ENCODE results near the gene MEGF10.

The MEGF10 gene

DNA sequence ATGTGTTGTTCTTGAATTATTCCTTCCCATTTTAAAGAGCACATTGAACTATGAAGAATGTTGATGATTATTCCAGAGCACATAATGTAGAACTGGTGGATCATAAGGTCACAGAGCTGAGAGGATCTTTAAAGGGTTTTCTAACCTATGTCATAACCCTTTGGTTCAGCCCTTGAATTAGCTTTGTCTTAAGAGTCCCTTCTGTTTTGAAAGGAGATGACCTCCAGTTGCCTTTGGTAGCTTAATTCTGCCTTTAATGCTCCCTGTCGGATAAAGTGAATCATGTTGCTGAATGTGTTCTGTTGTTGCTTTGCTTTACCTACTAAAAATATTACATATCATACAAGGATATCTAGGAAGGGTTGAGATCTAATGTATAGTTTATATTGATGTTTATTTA, 127.8 kb downstream of the MEGF10 start:
- Histone ChIP-seq H3K27me3 (ENCODE audit: insufficient read depth, low read length, poor library complexity) (peaks cover 4% of the 10 kb centered on the region), H3K27ac (ENCODE audit: low read length) (no peak overlapping the region), H3K4me2 (ENCODE audit: insufficient read depth, low read length) (no peak overlapping the region), H3K4me3 (ENCODE audit: low read depth in 1 of 2, low read length in 2 of 2) (no peak overlapping the region), H3K9ac (ENCODE audit: low read depth, low read length) (no peak overlapping the region), H3K4me1 (ENCODE audit: insufficient read depth, low read length) (no peaks in the 10 kb centered on the region), H4K20me1 (ENCODE audit: insufficient read depth, low read length) (no peaks in the 10 kb centered on the region), H3K9me3 (ENCODE audit: insufficient read depth, low read length, severe bottlenecking) (no peaks in the 10 kb centered on the region), H3K79me2 (ENCODE audit: insufficient read depth, low read length) (no peaks in the 10 kb centered on the region), H2AFZ (ENCODE audit: low read depth, low read length) (no peak overlapping the region), H3K36me3 (ENCODE audit: insufficient read depth, low read length) (no peaks in the 10 kb centered on the region)
- no peak for DNase-seq
- TF ChIP-seq EZH2 (IDR thresholded peaks at IDR 0.05; ENCODE audit: borderline replicate concordance, low read depth, low read length, severe bottlenecking): no peak
- TF ChIP-seq, protein P1, sequence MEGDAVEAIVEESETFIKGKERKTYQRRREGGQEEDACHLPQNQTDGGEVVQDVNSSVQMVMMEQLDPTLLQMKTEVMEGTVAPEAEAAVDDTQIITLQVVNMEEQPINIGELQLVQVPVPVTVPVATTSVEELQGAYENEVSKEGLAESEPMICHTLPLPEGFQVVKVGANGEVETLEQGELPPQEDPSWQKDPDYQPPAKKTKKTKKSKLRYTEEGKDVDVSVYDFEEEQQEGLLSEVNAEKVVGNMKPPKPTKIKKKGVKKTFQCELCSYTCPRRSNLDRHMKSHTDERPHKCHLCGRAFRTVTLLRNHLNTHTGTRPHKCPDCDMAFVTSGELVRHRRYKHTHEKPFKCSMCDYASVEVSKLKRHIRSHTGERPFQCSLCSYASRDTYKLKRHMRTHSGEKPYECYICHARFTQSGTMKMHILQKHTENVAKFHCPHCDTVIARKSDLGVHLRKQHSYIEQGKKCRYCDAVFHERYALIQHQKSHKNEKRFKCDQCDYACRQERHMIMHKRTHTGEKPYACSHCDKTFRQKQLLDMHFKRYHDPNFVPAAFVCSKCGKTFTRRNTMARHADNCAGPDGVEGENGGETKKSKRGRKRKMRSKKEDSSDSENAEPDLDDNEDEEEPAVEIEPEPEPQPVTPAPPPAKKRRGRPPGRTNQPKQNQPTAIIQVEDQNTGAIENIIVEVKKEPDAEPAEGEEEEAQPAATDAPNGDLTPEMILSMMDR (IDR thresholded peaks at IDR 0.05; ENCODE audit: borderline replicate concordance, extremely low read depth, low read length, poor library complexity, severe bottlenecking): no peak
- no peak for ATAC-seq (ENCODE audit: insufficient read depth, low read depth)

DNA sequence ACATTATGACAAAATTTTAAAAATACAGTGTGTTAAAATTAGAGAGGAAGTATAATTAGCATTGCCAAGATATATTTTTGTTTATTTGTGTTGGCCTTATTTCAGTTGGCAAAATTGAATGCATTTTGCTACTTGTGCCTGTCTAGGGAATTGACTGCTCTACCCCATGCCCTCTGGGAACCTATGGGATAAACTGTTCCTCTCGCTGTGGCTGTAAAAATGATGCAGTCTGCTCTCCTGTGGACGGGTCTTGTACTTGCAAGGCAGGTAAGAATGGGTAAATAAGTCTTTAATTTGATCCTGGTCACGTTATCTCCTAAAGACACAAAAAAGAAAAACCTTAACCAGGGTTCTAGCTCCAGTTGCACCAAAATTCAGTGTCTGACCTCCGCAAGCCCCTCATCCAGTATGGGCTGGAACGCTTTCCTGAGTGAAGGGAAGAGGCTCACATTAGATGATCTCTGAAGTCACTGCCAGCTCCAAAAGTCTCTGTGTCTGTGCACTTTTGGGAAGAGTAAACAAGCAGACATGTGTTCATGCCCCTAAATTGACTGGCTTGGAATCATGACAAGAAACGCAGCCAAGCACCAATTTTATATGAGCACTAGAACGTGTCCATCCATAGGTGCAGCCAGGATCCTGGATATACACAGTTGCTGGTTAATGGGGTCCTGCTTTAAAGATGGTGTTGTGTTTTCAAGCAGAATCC, 128.5 kb downstream of the MEGF10 start:
- no peaks in the 10 kb centered on the region for H3K79me2 ChIP-seq (ENCODE audit: insufficient read depth, low read length)
- no peak for TF ChIP-seq EZH2 (IDR thresholded peaks at IDR 0.05; ENCODE audit: borderline replicate concordance, low read depth, low read length, severe bottlenecking)
- TF ChIP-seq, protein P1 (IDR thresholded peaks at IDR 0.05; ENCODE audit: borderline replicate concordance, extremely low read depth, low read length, poor library complexity, severe bottlenecking): no peak
- H3K36me3 ChIP-seq (ENCODE audit: insufficient read depth, low read length): no peaks in the 10 kb centered on the region
- H3K9me3 ChIP-seq (ENCODE audit: insufficient read depth, low read length, severe bottlenecking): no peaks in the 10 kb centered on the region
- ATAC-seq (ENCODE audit: insufficient read depth, low read depth) (no peak), DNase-seq (no peak)
- H3K4me1 ChIP-seq (ENCODE audit: insufficient read depth, low read length): no peaks in the 10 kb centered on the region
- no peak overlapping the region for H3K9ac ChIP-seq (ENCODE audit: low read depth, low read length)
- no peak overlapping the region for H3K4me2 ChIP-seq (ENCODE audit: insufficient read depth, low read length)
- no peak overlapping the region for H3K4me3 ChIP-seq (ENCODE audit: low read depth in 1 of 2, low read length in 2 of 2)
- H3K27ac ChIP-seq (ENCODE audit: low read length): no peak overlapping the region
- no peaks in the 10 kb centered on the region for H4K20me1 ChIP-seq (ENCODE audit: insufficient read depth, low read length)
- H2AFZ ChIP-seq (ENCODE audit: low read depth, low read length): no peak overlapping the region
- H3K27me3 ChIP-seq (ENCODE audit: insufficient read depth, low read length, poor library complexity): peaks cover 4% of the 10 kb centered on the region

DNA sequence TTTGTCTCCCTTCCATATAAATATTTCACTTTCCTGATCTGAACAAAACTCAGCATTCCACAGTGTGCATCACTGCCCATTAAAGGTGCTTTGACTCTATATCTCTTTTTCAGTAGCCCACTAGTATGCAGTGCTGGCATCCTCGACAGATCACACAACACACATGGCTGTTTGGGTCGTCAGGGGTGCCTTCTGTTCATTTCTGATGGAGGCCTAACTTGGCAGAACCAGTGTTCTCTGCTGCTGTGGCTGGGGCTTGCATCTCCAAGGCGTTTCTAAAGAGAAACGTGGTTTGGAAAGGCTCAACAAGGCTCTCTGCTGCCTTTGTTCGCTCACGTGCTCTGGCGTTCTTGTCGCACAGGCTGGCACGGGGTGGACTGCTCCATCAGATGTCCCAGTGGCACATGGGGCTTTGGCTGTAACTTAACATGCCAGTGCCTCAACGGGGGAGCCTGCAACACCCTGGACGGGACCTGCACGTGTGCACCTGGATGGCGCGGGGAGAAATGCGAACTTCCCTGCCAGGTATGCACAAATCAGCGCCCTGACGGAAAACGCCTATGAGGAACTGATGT, 129.2 kb downstream of the MEGF10 start:
- Histone ChIP-seq H3K9me3 (ENCODE audit: insufficient read depth, low read length, severe bottlenecking) (no peaks in the 10 kb centered on the region), H3K79me2 (ENCODE audit: insufficient read depth, low read length) (no peaks in the 10 kb centered on the region), H2AFZ (ENCODE audit: low read depth, low read length) (no peak overlapping the region), H3K9ac (ENCODE audit: low read depth, low read length) (no peak overlapping the region), H3K27me3 (ENCODE audit: insufficient read depth, low read length, poor library complexity) (peaks cover 4% of the 10 kb centered on the region), H3K36me3 (ENCODE audit: insufficient read depth, low read length) (no peaks in the 10 kb centered on the region), H3K4me2 (ENCODE audit: insufficient read depth, low read length) (no peak overlapping the region), H4K20me1 (ENCODE audit: insufficient read depth, low read length) (no peaks in the 10 kb centered on the region), H3K27ac (ENCODE audit: low read length) (no peak overlapping the region), H3K4me1 (ENCODE audit: insufficient read depth, low read length) (no peaks in the 10 kb centered on the region), H3K4me3 (ENCODE audit: low read depth in 1 of 2, low read length in 2 of 2) (no peak overlapping the region)
- DNase-seq (no peak), ATAC-seq (ENCODE audit: insufficient read depth, low read depth) (no peak)
- TF ChIP-seq EZH2 (IDR thresholded peaks at IDR 0.05; ENCODE audit: borderline replicate concordance, low read depth, low read length, severe bottlenecking): no peak
- TF ChIP-seq, protein P1 (IDR thresholded peaks at IDR 0.05; ENCODE audit: borderline replicate concordance, extremely low read depth, low read length, poor library complexity, severe bottlenecking): no peak
